GM12878 (cell line): ENCODE measurements around the gene CAPN7. TPM values are rescaled to one million over a fixed set of nuclear protein-coding genes. Genes with fewer than 3 reads are reported as not detected.

Source experiments
- ATAC-seq: fragments of 200-7000 bp; cut with Tn5 transposase; 3 replicates; pipeline ENCODE4 v1.9.1; 2020; ENCODE audit warnings: mild to moderate bottlenecking, moderate library complexity
- BruUV-seq: library from RNA; stranded (reverse); fragments of 400-500 nt; replicated peaks from 2 replicates; lab custom pipeline; 2021; lab: Mats Ljungman, UMichigan
- CTCF ChIA-PET: fragments of 300-600 bp; sonication (Branson Sonifier 250); formaldehyde crosslinking; extraction: SDS; loops from one replicate; lab custom pipeline; 2021; ENCODE audit warnings: inconsistent platforms; lab: Yijun Ruan, JAX
- POLR2A ChIA-PET: fragments of 350-600 bp; formaldehyde crosslinking; extraction: SDS; loops from one replicate; lab custom pipeline; 2021; ENCODE audit warnings: inconsistent platforms; lab: Charles Lee
- RAD21 ChIA-PET: fragments of 300-600 bp; sonication (Branson Sonifier 250); formaldehyde crosslinking; loops from one replicate; lab custom pipeline; 2023; ENCODE audit warnings: antibody characterized with exemption; ENCODE audit not compliant: unreplicated experiment; lab: Charles Lee
- SMC1A ChIA-PET: fragments of 300-600 bp; sonication (Branson Sonifier 250); formaldehyde crosslinking; loops from one replicate; lab custom pipeline; 2023; ENCODE audit not compliant: unreplicated experiment, uncharacterized antibody; lab: Charles Lee
- DNase-seq: peaks from one replicate; pipeline ENCODE4 v3.0.0-alpha.2; 2011; ENCODE audit warnings: low read depth, low spot score
- FAIRE-seq: peaks from 3 replicates; lab custom pipeline; 2011; peaks lifted over from hg19 to GRCh38; lab: Jason Lieb, UNC
- H2AFZ ChIP-seq: 2 replicates; pipeline ENCODE4 v1.6.0; 2011; ENCODE audit warnings: low read depth, low read length, control low read depth; ENCODE audit not compliant: control insufficient read depth
- H3K27ac ChIP-seq: 2 replicates; pipeline ENCODE4 v1.5.1; 2011; ENCODE audit warnings: control low read depth; ENCODE audit not compliant: control insufficient read depth, insufficient read depth
- H3K27me3 ChIP-seq, 2 experiments: replicated peaks in 1 of 2; 2 replicates each; pipeline versions ENCODE4 v1.6.0 to v1.6.1; 2011; ENCODE audit warnings: low read length in 1 of 2; ENCODE audit not compliant: control insufficient read depth in 2 of 2, insufficient read depth in 2 of 2
- H3K36me3 ChIP-seq, 2 experiments: 2 replicates each; pipeline ENCODE4 v1.5.1; 2011; ENCODE audit warnings: low read length in 1 of 2; ENCODE audit not compliant: control insufficient read depth in 2 of 2, insufficient read depth in 2 of 2
- H3K4me1 ChIP-seq: 2 replicates; pipeline ENCODE4 v1.6.1; 2011; ENCODE audit warnings: mild to moderate bottlenecking, low read length, moderate library complexity, mixed read lengths; ENCODE audit not compliant: control insufficient read depth, insufficient read depth
- H3K4me2 ChIP-seq: 2 replicates; pipeline ENCODE4 v1.6.0; 2011; ENCODE audit warnings: control low read depth; ENCODE audit not compliant: control insufficient read depth, insufficient read depth
- H3K4me3 ChIP-seq: fragments of 200-600 bp; sonication (generic); 2 replicates; pipeline ENCODE4 v1.5.1; 2016
- H3K79me2 ChIP-seq: 2 replicates; pipeline ENCODE4 v1.6.0; 2011; ENCODE audit warnings: low read length; ENCODE audit not compliant: control insufficient read depth, insufficient read depth
- H3K9ac ChIP-seq: 2 replicates; pipeline ENCODE4 v1.8.0; 2011; ENCODE audit warnings: low read length, control low read depth, mixed read lengths; ENCODE audit not compliant: control insufficient read depth, insufficient read depth
- H3K9me3 ChIP-seq: replicated peaks from 3 replicates; pipeline ENCODE4 v1.5.1; 2011; ENCODE audit warnings: mild to moderate bottlenecking, low read length; ENCODE audit not compliant: control insufficient read depth, insufficient read depth
- H4K20me1 ChIP-seq: 2 replicates; pipeline ENCODE4 v1.6.0; 2011; ENCODE audit not compliant: control insufficient read depth, insufficient read depth
- CUX1 ChIP-seq: IDR thresholded peaks from 2 replicates; pipeline ENCODE4 v1.6.1; 2012; ENCODE audit warnings: improper control_type of control experiment, low read depth, low read length; ENCODE audit not compliant: insufficient replicate concordance
- ELK1 ChIP-seq: IDR thresholded peaks from 2 replicates; pipeline ENCODE4 v1.6.1; 2012; ENCODE audit warnings: low read depth, low read length, improper control_type of control experiment
- IKZF1 ChIP-seq: fragments of 450-650 bp; conservative IDR thresholded peaks from 2 replicates; pipeline ENCODE4 v1.6.1; 2017; ENCODE audit warnings: antibody characterized with exemption, mild to moderate bottlenecking
- KLF5 ChIP-seq: fragments of 450-650 bp; IDR thresholded peaks from 2 replicates; pipeline ENCODE4 v1.6.1; 2014; ENCODE audit warnings: mild to moderate bottlenecking; ENCODE audit not compliant: partially characterized antibody
- MTA2 ChIP-seq: fragments of 450-650 bp; IDR thresholded peaks from 2 replicates; pipeline ENCODE4 v1.6.1; 2016; ENCODE audit warnings: low read depth, mild to moderate bottlenecking, moderate library complexity
- POLR2A ChIP-seq: IDR thresholded peaks from 2 replicates; pipeline ENCODE4 v1.6.1; 2011; ENCODE audit warnings: low read depth, mild to moderate bottlenecking, low read length
- POLR2AphosphoS2 ChIP-seq: IDR thresholded peaks from 2 replicates; pipeline ENCODE4 v1.6.1; 2011; ENCODE audit warnings: low read depth, mild to moderate bottlenecking, low read length, improper control_type of control experiment, moderate library complexity
- SMAD1 ChIP-seq: fragments of 450-650 bp; IDR thresholded peaks from 2 replicates; pipeline ENCODE4 v1.6.1; 2018; ENCODE audit warnings: mild to moderate bottlenecking, low read depth; ENCODE audit not compliant: partially characterized antibody
- SREBF1 ChIP-seq: IDR thresholded peaks from 2 replicates; pipeline ENCODE4 v1.6.1; 2012; ENCODE audit warnings: mild to moderate bottlenecking, low read length
- SUZ12 ChIP-seq: fragments of 200-600 bp; sonication (generic); IDR thresholded peaks from one replicate; pipeline ENCODE4 v1.6.1; 2018; ENCODE audit warnings: antibody characterized with exemption, mild to moderate bottlenecking; ENCODE audit not compliant: unreplicated experiment
- ZNF207 ChIP-seq: fragments of 450-650 bp; IDR thresholded peaks from 2 replicates; pipeline ENCODE4 v1.6.1; 2014; ENCODE audit warnings: antibody characterized with exemption, mild to moderate bottlenecking, borderline replicate concordance
- WGBS: methylation state at CpG from one replicate; pipeline ENCODE4 v1.1.6; 2016; ENCODE audit warnings: low lambda C conversion rate; ENCODE audit not compliant: insufficient replicate concordance, insufficient coverage; ENCODE audit errors: missing lambda C conversion rate; 5-methylcytosine and 5-hydroxymethylcytosine counted together
- in situ Hi-C: fragments of 300-500 bp; cut with MboI; formaldehyde crosslinking; loops from 9 replicates; pipeline ENCODE4 v1.14.3; 2018; ENCODE audit warnings: mixed read lengths
- intact Hi-C: fragments of 100-400 bp; cut with micrococcal nuclease; formaldehyde crosslinking; loops from one replicate; pipeline ENCODE4 v1.14.2; 2022; ENCODE audit not compliant: unreplicated experiment
- polyA plus RNA-seq, 11 experiments: library from polyadenylated mRNA; depleted of rRNA in 4 of 11; unstranded in 6 of 11; stranded (reverse) in 5 of 11; fragments of >200 nt; fragmentation: Nextera tagmentation in 4 of 11; fragmentation: Illumina TruSeq in 1 of 11; extraction: Ambion mirVana in 4 of 11; extraction: Trizol in 1 of 11; gene quantifications; 1 replicate in 1 of 11; 2 replicates in 10 of 11; pipeline versions ENCODE4 v1.2.1 to v1.2.3, GENCODE V29; 2011 to 2016; ENCODE audit warnings: inconsistent platforms in 2 of 11, missing spikeins in 2 of 11, low read depth in 1 of 11
- total RNA-seq, 4 experiments: library from RNA; depleted of rRNA in 3 of 4; stranded (reverse); fragments of >200 nt in 3 of 4; fragmentation: Illumina TruSeq in 1 of 4; extraction: Trizol in 1 of 4; gene quantifications; 2 replicates each; pipeline versions ENCODE4 v1.2.1 to v1.2.3, GENCODE V29; 2013 to 2021

The CAPN7 gene
- total and polyA plus RNA-seq, 10 of the 15 experiments (the other 5 are each of a cell fraction or from before 2014, with no cell fraction given) = 5.3 to 27.0 (median 18.2) TPM

- intact Hi-C loops = no loop called here
- ChIA-PET SMC1A (interaction anchor here (0.5 to 1.7 kb wide), 5 partner anchors 9 to 145 kb away, joined by 3 to 6 read pairs (median 3); no protein-coding TSS in a partner anchor), CTCF (interaction anchor here (0.5 to 2.1 kb wide), 6 partner anchors 9 to 1668 kb away, joined by 3 to 15 read pairs (median 3); no protein-coding TSS in a partner anchor), RAD21 (interaction anchor here (1.4 to 1.9 kb wide), 2 partner anchors 145 to 296 kb away, joined by 3 to 9 read pairs; no protein-coding TSS in a partner anchor), POLR2A (interaction anchor here (0.9 kb wide), 1 partner anchor 10 kb away, joined by 3 read pairs; no protein-coding TSS in a partner anchor)
- Histone ChIP-seq H3K4me2 (no peak overlapping the region), H3K9ac (no peak overlapping the region), H3K9me3 (no peaks in the 10 kb centered on the region), H4K20me1 (no peaks in the 10 kb centered on the region), H2AFZ (no peak overlapping the region), H3K4me1 (no peaks in the 10 kb centered on the region), H3K79me2 (no peaks in the 10 kb centered on the region; the same call in 1 of the 2 replicates), H3K4me3 (no peak overlapping the region), H3K27me3 (no peaks in the 10 kb centered on the region), H3K36me3 (peaks cover 26 to 38% of the 10 kb centered on the region in 2 experiments), H3K27ac (no peak overlapping the region)
- in situ Hi-C loops = loop anchor here (10.0 kb wide), 1 partner anchor 294 kb away; no protein-coding TSS in a partner anchor
- TF ChIP-seq POLR2AphosphoS2 = peak; percentile 36; the same call in 1 of the 2 replicates
- peak; percentile 55; the same call in 1 of the 2 replicates for TF ChIP-seq POLR2A
- TF ChIP-seq MTA2 = no peak
- no TSS peak for BruUV-seq
- WGBS = 98% methylated on average over 3 of the region's 4 CpGs
- no peak for ATAC-seq
- DNase-seq = no peak
- FAIRE-seq = no peak
These were observed 54.5 kb downstream of the CAPN7 start for GRCh38 chr3:15260531-15260930.

- CTCF ChIA-PET = interaction anchor here (1.5 kb wide), 1 partner anchor 138 kb away, joined by 3 read pairs; no protein-coding TSS in a partner anchor
- H3K4me3 ChIP-seq = no peak overlapping the region
- no peaks in the 10 kb centered on the region for H3K27me3 ChIP-seq
- H3K27ac ChIP-seq = no peak overlapping the region
- H3K9ac ChIP-seq = no peak overlapping the region
- POLR2A ChIA-PET = no interaction called here
- BruUV-seq = no TSS peak
- DNase-seq (no peak), ATAC-seq (no peak), FAIRE-seq (no peak)
- H3K4me1 ChIP-seq = no peaks in the 10 kb centered on the region
- peaks cover 28 to 42% of the 10 kb centered on the region in 2 experiments for H3K36me3 ChIP-seq
- peaks cover 1% of the 10 kb centered on the region; the same call in 1 of the 2 replicates for H3K79me2 ChIP-seq
- RAD21 ChIA-PET = interaction anchor here (1.9 kb wide), 1 partner anchor 144 kb away, joined by 9 read pairs; no protein-coding TSS in a partner anchor
- H2AFZ ChIP-seq = no peak overlapping the region
- in situ Hi-C loops (loop anchor here (10.0 kb wide), 1 partner anchor 294 kb away; no protein-coding TSS in a partner anchor), intact Hi-C loops (no loop called here)
- H3K9me3 ChIP-seq = no peaks in the 10 kb centered on the region
- SMC1A ChIA-PET = interaction anchor here (1.2 to 16.3 kb wide), 2 partner anchors 23 to 145 kb away, joined by 3 to 223 read pairs; no protein-coding TSS in a partner anchor
- H4K20me1 ChIP-seq = no peaks in the 10 kb centered on the region
- no peak overlapping the region for H3K4me2 ChIP-seq
- TF ChIP-seq SMAD1 = no peak
- no peak for TF ChIP-seq SREBF1
- TF ChIP-seq CUX1 = no peak
- TF ChIP-seq SUZ12 = no peak
- TF ChIP-seq KLF5 = no peak
- no peak for TF ChIP-seq IKZF1
- no peak for TF ChIP-seq ZNF207
- no peak for TF ChIP-seq ELK1
These were observed 55.2 kb downstream of the CAPN7 start for GRCh38 chr3:15261274-15261673.
